GM20000 (cell line): ENCODE data around the gene RHOV.
"Not testable (repeated sequence)": the region's sequence is repeated elsewhere in the genome, so short reads cannot be mapped to it uniquely, and the experiment has no call there.

Experiments
- DNase-seq: peaks from one replicate; pipeline ENCODE4 v3.0.0; 2012; ENCODE audit warnings: low spot score
- CTCF ChIP-seq: IDR thresholded peaks from 2 replicates; pipeline ENCODE4 v1.5.1; 2012; ENCODE audit warnings: mild to moderate bottlenecking, control low read depth; ENCODE audit errors: extremely low read depth, missing control alignments

Gene RHOV

GRCh38 chr15:40869686-40870085 is 4.3 kb downstream of the RHOV start:
- DNase-seq = no peak

DNA sequence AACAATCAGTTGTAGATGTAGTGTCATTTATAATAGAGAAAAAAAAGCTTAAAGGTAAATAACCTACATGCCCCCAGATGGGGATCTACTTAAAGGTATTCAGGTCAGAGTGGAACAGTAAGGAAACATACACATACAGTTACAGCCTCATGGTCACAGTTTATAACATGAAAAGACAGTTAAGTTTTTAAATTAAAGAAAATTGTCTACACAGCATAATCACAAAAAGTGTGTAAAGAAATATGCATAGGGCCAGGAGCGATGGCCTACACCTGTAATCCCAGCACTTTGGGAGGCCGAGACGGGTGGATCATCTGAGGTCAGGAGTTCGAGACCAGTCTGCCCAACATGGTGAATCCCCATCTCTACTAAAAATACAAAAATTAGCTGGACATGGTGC is 6.8 kb downstream of the RHOV start:
- no peak for TF ChIP-seq CTCF
- no peak for DNase-seq

More at GRCh38 chr15:40869686-40870085, 4.3 kb downstream of the RHOV start:
- TF ChIP-seq CTCF = no peak

- no peak for DNase-seq
- TF ChIP-seq CTCF = no peak
Measured at GRCh38 chr15:40863660-40864270, 10.3 kb downstream of the RHOV start.

- DNase-seq = not testable (repeated sequence)
Measured at GRCh38 chr15:40861147-40861546, 12.9 kb downstream of the RHOV start.

- peak; percentile 68 for TF ChIP-seq CTCF
- peak; percentile 85 for DNase-seq
Measured at GRCh38 chr15:40859206-40859851, 14.7 kb downstream of the RHOV start.

GRCh38 chr15:40858706-40859105 is 15.3 kb downstream of the RHOV start:
- DNase-seq = no peak
- no peak for TF ChIP-seq CTCF

GRCh38 chr15:40857601-40858341 is 16.3 kb downstream of the RHOV start:
- peak; percentile 83 for DNase-seq
- TF ChIP-seq CTCF = peak; percentile 91
